NT2/D1 (cell line): Measurements from ENCODE around the gene RASSF6.
"Not testable (repeated sequence)": the region's sequence is repeated elsewhere in the genome, so short reads cannot be mapped to it uniquely, and the experiment has no call there.

Source experiments
- DNase-seq: peaks from one replicate; pipeline ENCODE4 v3.0.0-alpha.2; 2011; ENCODE audit warnings: low read depth, low spot score
- H3K27me3 ChIP-seq: 2 replicates; pipeline ENCODE4 v1.6.0; 2011; ENCODE audit warnings: mild to moderate bottlenecking; ENCODE audit not compliant: insufficient read length, insufficient read depth
- H3K36me3 ChIP-seq: 2 replicates; pipeline ENCODE4 v1.6.1; 2011; ENCODE audit warnings: mild to moderate bottlenecking, low read length, mixed read lengths; ENCODE audit not compliant: insufficient read depth, insufficient read length
- H3K4me1 ChIP-seq: 2 replicates; pipeline ENCODE4 v1.5.1; 2011; ENCODE audit not compliant: insufficient read depth, insufficient read length
- H3K4me3 ChIP-seq: 2 replicates; pipeline ENCODE4 v1.5.1; 2011; ENCODE audit warnings: low read depth; ENCODE audit not compliant: insufficient read length
- H3K9ac ChIP-seq: 2 replicates; pipeline ENCODE4 v1.6.0; 2011; ENCODE audit warnings: low read depth; ENCODE audit not compliant: insufficient read length
- H3K9me3 ChIP-seq: 2 replicates; pipeline ENCODE4 v1.5.1; 2011; ENCODE audit warnings: mild to moderate bottlenecking, low read length; ENCODE audit not compliant: insufficient read depth
- SUZ12 ChIP-seq: IDR thresholded peaks from 2 replicates; pipeline ENCODE4 v1.6.1; 2011; ENCODE audit not compliant: insufficient read length, insufficient read depth; ENCODE audit errors: extremely low read depth
- YY1 ChIP-seq: IDR thresholded peaks from 2 replicates; pipeline ENCODE4 v1.6.1; 2011; ENCODE audit not compliant: insufficient read length, insufficient read depth
- ZNF274 ChIP-seq: IDR thresholded peaks from 2 replicates; pipeline ENCODE4 v1.6.1; 2011; ENCODE audit warnings: mild to moderate bottlenecking, low read depth, low read length

Gene RASSF6

DNA sequence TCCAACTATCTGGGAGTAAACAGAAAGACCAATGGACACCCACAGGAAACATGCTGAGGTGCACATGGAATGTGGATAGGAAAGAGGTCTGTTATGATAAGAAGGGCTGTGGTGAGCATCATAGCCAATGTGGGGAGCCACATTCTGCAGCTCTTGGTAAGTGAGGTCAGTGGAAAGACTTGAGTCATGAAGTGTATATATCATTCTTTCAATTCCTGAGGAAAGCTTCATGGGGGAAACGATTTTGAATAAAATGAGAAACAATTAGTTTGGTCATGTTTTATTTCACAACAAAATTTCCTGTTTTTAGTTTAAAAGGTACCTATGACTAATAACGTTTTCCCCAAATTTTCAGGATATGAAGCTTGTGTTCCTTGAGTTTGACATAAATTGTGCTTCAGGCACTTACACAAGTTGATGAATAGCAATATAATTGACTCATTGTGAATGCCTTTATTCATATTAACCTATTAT, 41.4 kb upstream of the RASSF6 start:
- no peak for DNase-seq
- Histone ChIP-seq H3K4me1 (no peaks in the 10 kb centered on the region), H3K27me3 (no peaks in the 10 kb centered on the region), H3K9me3 (no peaks in the 10 kb centered on the region), H3K4me3 (no peak overlapping the region), H3K9ac (no peak overlapping the region), H3K36me3 (no peaks in the 10 kb centered on the region)
- TF ChIP-seq SUZ12 (no peak), YY1 (no peak), ZNF274 (no peak)

DNA sequence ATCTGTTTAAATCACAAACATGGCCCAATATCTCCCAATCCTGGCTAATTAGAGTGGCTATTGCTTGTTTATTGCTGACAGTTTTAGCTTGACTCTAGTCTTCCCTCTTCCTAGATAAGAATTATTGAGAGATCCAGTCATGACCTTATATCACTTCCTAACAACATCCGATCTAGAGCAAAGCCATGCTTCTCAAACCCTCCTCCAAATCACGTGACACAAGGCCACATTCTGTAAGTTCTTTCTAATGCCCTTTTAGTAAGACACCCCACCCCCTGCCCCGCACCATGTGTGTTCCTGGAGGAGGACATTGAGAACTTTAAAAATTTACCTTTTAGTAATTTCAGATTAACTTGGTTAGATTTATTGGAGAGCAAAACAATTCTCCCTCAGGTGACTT, 40.6 kb upstream of the RASSF6 start:
- Histone ChIP-seq H3K4me1 (no peaks in the 10 kb centered on the region), H3K9ac (no peak overlapping the region), H3K9me3 (no peaks in the 10 kb centered on the region), H3K4me3 (no peak overlapping the region), H3K36me3 (no peaks in the 10 kb centered on the region), H3K27me3 (no peaks in the 10 kb centered on the region)
- TF ChIP-seq SUZ12: no peak
- DNase-seq: no peak

DNA sequence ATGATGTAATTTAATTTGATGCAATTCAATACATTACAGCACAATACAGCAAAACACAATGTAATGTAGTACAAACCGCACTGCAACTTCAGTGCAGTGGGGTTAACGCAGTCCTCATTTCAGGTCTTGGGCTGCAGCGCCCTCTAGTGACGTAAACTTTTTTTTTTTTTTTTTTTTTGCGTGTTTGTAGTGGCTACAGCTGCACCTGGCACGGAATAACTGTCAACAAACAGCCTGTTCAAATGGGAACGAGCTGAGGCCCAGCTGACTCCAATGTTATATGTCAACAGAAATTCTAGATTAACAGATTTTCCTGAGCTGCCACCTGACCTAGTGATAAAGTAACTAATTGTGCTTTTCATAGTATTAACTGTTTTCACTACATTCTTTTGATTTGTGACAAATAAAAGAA, 33.5 kb upstream of the RASSF6 start:
- H3K9me3 ChIP-seq: no peaks in the 10 kb centered on the region
- H3K4me1 ChIP-seq: no peaks in the 10 kb centered on the region
- no peaks in the 10 kb centered on the region for H3K36me3 ChIP-seq
- no peak overlapping the region for H3K9ac ChIP-seq
- no peaks in the 10 kb centered on the region for H3K27me3 ChIP-seq
- no peak for TF ChIP-seq SUZ12
- H3K4me3 ChIP-seq: no peak overlapping the region
- DNase-seq: no peak

DNA sequence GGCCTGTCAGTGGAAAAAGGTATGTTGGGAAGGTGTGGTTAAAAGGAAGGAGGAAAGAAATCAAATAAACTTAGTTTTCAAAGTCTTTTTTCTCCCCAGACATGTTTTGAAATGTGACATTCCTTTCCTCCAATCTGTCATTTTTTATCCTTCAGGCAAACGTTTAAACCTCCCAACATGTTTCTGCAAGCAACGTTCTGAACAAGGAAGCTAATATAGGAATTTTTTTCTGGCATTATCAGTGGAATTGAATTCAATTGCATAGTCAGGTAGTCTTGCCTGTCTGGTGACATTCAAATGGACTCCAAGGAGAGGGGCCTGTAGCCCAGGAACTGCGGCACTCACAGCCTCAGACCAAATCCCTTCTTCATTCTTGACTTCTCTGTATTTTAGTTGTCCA, 30.0 kb upstream of the RASSF6 start:
- no peak for DNase-seq
- H3K36me3 ChIP-seq: no peaks in the 10 kb centered on the region
- no peak for TF ChIP-seq SUZ12
- TF ChIP-seq YY1: no peak
- no peak for TF ChIP-seq ZNF274
- no peak overlapping the region for H3K9ac ChIP-seq
- no peak overlapping the region for H3K4me3 ChIP-seq
- H3K9me3 ChIP-seq: no peaks in the 10 kb centered on the region
- H3K4me1 ChIP-seq: no peaks in the 10 kb centered on the region
- H3K27me3 ChIP-seq: no peaks in the 10 kb centered on the region

DNA sequence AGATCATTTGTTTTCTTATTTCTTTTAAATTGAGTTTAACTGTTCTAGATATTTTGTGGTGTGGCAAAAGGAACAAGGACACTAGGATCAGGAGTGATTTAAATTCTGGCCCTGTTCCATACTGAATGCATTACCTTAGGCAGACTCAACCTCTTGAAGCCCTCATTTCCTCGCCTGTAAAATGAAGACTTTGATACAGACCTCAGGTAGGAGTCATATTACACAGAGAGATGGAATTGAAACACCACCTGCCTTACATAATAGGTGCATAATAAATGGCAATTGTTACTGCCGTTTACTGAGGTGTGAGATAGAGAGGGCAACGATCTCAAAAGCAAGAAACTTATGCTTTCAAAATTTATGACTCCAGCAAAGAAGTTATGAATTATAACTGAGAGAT, 28.2 kb upstream of the RASSF6 start:
- H3K4me1 ChIP-seq: no peaks in the 10 kb centered on the region
- no peak overlapping the region for H3K9ac ChIP-seq
- H3K4me3 ChIP-seq: no peak overlapping the region
- TF ChIP-seq SUZ12 (no peak), ZNF274 (no peak), YY1 (no peak)
- no peaks in the 10 kb centered on the region for H3K27me3 ChIP-seq
- DNase-seq: no peak
- H3K36me3 ChIP-seq: no peaks in the 10 kb centered on the region
- H3K9me3 ChIP-seq: no peaks in the 10 kb centered on the region

DNA sequence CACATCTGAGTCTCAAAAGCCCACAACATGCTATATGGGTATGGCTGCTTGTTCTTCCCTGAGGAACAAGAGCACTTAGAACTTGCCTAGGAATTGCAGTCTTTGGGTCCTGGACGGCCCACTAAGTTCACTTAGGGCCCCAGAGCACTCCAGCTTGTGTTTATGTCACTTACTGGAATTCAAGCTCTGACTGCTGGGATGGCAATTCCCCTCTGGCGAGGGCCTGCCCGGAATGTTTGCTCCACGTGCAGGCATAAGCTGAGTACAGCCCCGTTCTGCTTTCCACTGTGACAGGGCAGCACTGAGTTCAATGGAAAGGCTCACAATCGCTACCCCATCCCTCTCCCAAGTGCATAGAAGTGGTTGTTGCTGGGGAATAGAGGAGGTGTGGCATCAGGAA, 25.9 kb upstream of the RASSF6 start:
- no peaks in the 10 kb centered on the region for H3K9me3 ChIP-seq
- no peak overlapping the region for H3K4me3 ChIP-seq
- no peak for TF ChIP-seq ZNF274
- TF ChIP-seq SUZ12: no peak
- TF ChIP-seq YY1: no peak
- no peaks in the 10 kb centered on the region for H3K4me1 ChIP-seq
- no peak for DNase-seq
- H3K36me3 ChIP-seq: no peaks in the 10 kb centered on the region
- no peaks in the 10 kb centered on the region for H3K27me3 ChIP-seq
- no peak overlapping the region for H3K9ac ChIP-seq

DNA sequence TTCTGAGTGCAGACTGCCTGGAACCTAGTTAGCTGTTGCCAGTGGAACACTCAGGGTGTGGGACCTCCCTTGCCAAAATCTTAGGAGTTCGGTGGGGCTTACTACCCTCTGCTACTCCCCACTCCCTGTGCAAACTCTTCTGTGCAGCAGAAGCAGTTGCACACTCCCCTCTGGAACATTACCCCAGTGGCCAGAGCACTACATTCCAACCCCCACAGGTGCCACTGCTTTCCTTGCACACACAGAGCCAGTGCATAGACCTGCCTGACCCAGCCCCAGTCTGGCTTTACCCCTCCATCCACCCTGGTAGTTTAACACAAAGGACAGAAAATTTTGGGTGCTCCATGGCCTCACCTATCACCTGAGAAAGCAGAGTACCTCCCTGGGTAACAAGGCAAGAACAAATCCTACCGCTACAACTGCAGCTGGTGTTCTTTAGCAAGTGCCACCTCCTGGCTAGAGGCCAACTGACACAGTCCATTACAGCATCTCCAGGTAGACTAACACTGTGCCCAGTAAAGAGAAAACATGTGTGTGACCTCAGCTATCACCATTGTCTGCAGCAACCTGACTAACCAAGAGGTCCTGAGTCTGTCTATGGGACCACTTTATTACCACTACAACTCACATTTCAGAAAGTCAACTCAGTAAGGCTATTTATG, 11.5 kb upstream of the RASSF6 start:
- peaks cover 2% of the 10 kb centered on the region for H3K4me1 ChIP-seq
- no peaks in the 10 kb centered on the region for H3K9me3 ChIP-seq
- no peak overlapping the region for H3K9ac ChIP-seq
- TF ChIP-seq SUZ12 (no peak), ZNF274 (no peak), YY1 (no peak)
- H3K27me3 ChIP-seq: no peaks in the 10 kb centered on the region
- no peak overlapping the region for H3K4me3 ChIP-seq
- H3K36me3 ChIP-seq: no peaks in the 10 kb centered on the region
- no peak for DNase-seq

DNA sequence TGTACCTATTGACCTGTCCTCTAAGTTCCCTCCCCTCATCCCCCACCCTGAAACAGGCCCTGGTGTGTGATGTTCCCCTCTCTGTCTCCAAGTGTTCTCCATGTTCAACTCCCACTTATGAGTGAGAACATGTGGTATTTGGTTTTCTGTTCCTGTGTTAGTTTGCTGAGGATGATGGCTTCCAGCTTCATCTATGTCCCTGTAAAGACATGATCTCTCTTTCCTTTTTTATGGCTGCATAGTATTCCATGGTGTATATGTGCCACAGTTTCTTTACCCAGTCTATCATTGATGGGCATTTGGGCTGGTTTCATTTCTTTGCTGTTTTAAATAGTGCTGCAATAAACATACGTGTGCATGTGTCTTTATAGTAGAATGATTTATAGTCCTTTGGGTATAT, 8.6 kb upstream of the RASSF6 start:
- H3K9me3 ChIP-seq, H3K9ac ChIP-seq, H3K36me3 ChIP-seq, H3K4me3 ChIP-seq, DNase-seq, H3K4me1 ChIP-seq, H3K27me3 ChIP-seq: not testable (repeated sequence)
